ENCODE data around the gene PPP1R15A. TPM values are rescaled to one million over a fixed set of nuclear protein-coding genes. Genes with fewer than 3 reads are reported as not detected.

PPP1R15A gene
- polyA plus RNA-seq, 1 donor (not counting 4 experiments of a cell fraction or from before 2014, with no cell fraction given) = 36.6 TPM

DNA sequence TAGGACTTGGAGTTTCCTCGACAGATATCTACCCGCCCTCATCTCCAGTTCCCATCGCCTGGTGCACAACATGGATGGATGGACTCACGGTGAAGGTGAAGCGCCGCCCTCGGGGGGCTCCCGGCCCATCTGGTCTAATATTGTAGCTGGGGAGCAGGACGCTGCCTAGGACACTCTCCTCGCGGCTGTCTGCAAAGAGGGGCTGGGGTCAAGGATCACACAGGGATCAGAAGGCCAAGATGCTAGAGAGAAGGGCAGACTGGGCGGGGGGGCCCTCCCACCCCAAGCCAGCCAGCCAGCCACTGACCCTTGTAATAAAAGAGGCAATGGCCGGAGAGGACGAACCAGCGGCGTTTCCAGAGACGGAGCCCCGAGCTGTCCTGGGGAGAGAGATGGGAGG is 10.9 kb upstream of the PPP1R15A start:
- DNase-seq (ENCODE audit: low read depth, low spot score) (no peak), FAIRE-seq (no peak)
- Histone ChIP-seq H3K4me1 (ENCODE audit: control insufficient read depth, extremely low read depth, insufficient read depth, low read length) (no peaks in the 10 kb centered on the region), H3K9ac (ENCODE audit: control insufficient read depth, extremely low read depth, insufficient read depth, low read length) (no peak overlapping the region), H3K9me3 (ENCODE audit: control insufficient read depth, low read depth, low read length) (no peaks in the 10 kb centered on the region), H3K79me2 (ENCODE audit: control insufficient read depth, insufficient read depth, low read length) (no peaks in the 10 kb centered on the region), H3K4me3 (ENCODE audit: control insufficient read depth in 2 of 3, extremely low read depth in 1 of 3, insufficient read depth in 2 of 3, low read depth in 1 of 3, low read length in 3 of 3) (no peak overlapping the region), H3K27me3 (ENCODE audit: control insufficient read depth, extremely low read depth, insufficient read depth, low read length) (no peaks in the 10 kb centered on the region), H3K9me1 (ENCODE audit: control insufficient read depth, extremely low read depth, insufficient read depth, low read length) (no peaks in the 10 kb centered on the region), H3K36me3 (ENCODE audit: control insufficient read depth in 2 of 2, extremely low read depth in 1 of 2, insufficient read depth in 2 of 2, low read length in 2 of 2) (no peaks in the 10 kb centered on the region), H2AFZ (ENCODE audit: control insufficient read depth, low read length) (no peak overlapping the region), H4K20me1 (ENCODE audit: control insufficient read depth, extremely low read depth, insufficient read depth, low read length) (no peaks in the 10 kb centered on the region), H3K27ac (ENCODE audit: control insufficient read depth, insufficient read depth, low read length) (no peak overlapping the region), H3K4me2 (ENCODE audit: control insufficient read depth, extremely low read depth, insufficient read depth, low read depth, low read length) (no peak overlapping the region)
- dilution Hi-C loops (cut with MboI; ENCODE audit: extremely low pct_ligation_motif_present, low sequenced_read_pairs) = no loop called here
- TF ChIP-seq, protein P1, sequence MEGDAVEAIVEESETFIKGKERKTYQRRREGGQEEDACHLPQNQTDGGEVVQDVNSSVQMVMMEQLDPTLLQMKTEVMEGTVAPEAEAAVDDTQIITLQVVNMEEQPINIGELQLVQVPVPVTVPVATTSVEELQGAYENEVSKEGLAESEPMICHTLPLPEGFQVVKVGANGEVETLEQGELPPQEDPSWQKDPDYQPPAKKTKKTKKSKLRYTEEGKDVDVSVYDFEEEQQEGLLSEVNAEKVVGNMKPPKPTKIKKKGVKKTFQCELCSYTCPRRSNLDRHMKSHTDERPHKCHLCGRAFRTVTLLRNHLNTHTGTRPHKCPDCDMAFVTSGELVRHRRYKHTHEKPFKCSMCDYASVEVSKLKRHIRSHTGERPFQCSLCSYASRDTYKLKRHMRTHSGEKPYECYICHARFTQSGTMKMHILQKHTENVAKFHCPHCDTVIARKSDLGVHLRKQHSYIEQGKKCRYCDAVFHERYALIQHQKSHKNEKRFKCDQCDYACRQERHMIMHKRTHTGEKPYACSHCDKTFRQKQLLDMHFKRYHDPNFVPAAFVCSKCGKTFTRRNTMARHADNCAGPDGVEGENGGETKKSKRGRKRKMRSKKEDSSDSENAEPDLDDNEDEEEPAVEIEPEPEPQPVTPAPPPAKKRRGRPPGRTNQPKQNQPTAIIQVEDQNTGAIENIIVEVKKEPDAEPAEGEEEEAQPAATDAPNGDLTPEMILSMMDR (optimal IDR thresholded peaks at IDR 0.05 in 1 of 3, IDR thresholded peaks at IDR 0.05 in 1 of 3, conservative IDR thresholded peaks at IDR 0.05 in 1 of 3; ENCODE audit: extremely low read depth in 1 of 3, insufficient read depth in 2 of 3, low read length in 3 of 3) = no peak
- no peak for TF ChIP-seq EZH2 (IDR thresholded peaks at IDR 0.05; ENCODE audit: low read length)

DNA sequence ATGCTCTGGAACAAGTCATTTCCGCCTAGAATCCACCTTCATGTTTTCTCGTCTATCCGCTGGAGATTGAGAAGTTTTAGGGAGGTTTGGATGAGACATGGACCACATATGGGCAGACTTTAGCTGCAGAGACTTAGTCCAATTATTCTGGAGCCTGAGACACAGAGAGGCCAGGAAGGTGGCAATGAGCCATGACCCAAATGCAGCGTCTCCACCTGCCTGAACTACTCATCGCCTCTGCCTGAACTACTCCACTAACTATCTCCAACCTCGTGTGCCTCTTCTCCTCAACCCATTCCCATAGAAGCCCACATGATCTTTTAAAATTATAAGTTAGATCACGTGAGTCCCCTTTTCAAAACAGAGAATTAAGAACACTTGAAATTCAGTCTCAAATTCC is 9.4 kb upstream of the PPP1R15A start:
- H3K79me2 ChIP-seq (ENCODE audit: control insufficient read depth, insufficient read depth, low read length) = no peaks in the 10 kb centered on the region
- no peaks in the 10 kb centered on the region for H3K9me1 ChIP-seq (ENCODE audit: control insufficient read depth, extremely low read depth, insufficient read depth, low read length)
- H3K4me1 ChIP-seq (ENCODE audit: control insufficient read depth, extremely low read depth, insufficient read depth, low read length) = peaks cover 6% of the 10 kb centered on the region
- H3K4me3 ChIP-seq (ENCODE audit: control insufficient read depth in 2 of 3, extremely low read depth in 1 of 3, insufficient read depth in 2 of 3, low read depth in 1 of 3, low read length in 3 of 3) = no peak overlapping the region
- H2AFZ ChIP-seq (ENCODE audit: control insufficient read depth, low read length) = no peak overlapping the region
- no peak for DNase-seq (ENCODE audit: low read depth, low spot score)
- H3K27ac ChIP-seq (ENCODE audit: control insufficient read depth, insufficient read depth, low read length) = no peak overlapping the region
- H4K20me1 ChIP-seq (ENCODE audit: control insufficient read depth, extremely low read depth, insufficient read depth, low read length) = no peaks in the 10 kb centered on the region
- H3K9me3 ChIP-seq (ENCODE audit: control insufficient read depth, low read depth, low read length) = no peaks in the 10 kb centered on the region
- no peak for FAIRE-seq
- dilution Hi-C loops (cut with MboI; ENCODE audit: extremely low pct_ligation_motif_present, low sequenced_read_pairs) = no loop called here
- H3K4me2 ChIP-seq (ENCODE audit: control insufficient read depth, extremely low read depth, insufficient read depth, low read depth, low read length) = no peak overlapping the region
- TF ChIP-seq, protein P1 (optimal IDR thresholded peaks at IDR 0.05 in 1 of 3, IDR thresholded peaks at IDR 0.05 in 1 of 3, conservative IDR thresholded peaks at IDR 0.05 in 1 of 3; ENCODE audit: extremely low read depth in 1 of 3, insufficient read depth in 2 of 3, low read length in 3 of 3) = no peak
- no peak for TF ChIP-seq EZH2 (IDR thresholded peaks at IDR 0.05; ENCODE audit: low read length)
- no peaks in the 10 kb centered on the region for H3K27me3 ChIP-seq (ENCODE audit: control insufficient read depth, extremely low read depth, insufficient read depth, low read length)
- no peaks in the 10 kb centered on the region for H3K36me3 ChIP-seq (ENCODE audit: control insufficient read depth in 2 of 2, extremely low read depth in 1 of 2, insufficient read depth in 2 of 2, low read length in 2 of 2)
- no peak overlapping the region for H3K9ac ChIP-seq (ENCODE audit: control insufficient read depth, extremely low read depth, insufficient read depth, low read length)
